T follicular helper cell (primary cell): Measurements from ENCODE around the gene CFAP43.
"Not testable (repeated sequence)": the region's sequence is repeated elsewhere in the genome, so short reads cannot be mapped to it uniquely, and the experiment has no call there.

Source experiments
- DNase-seq: peaks from one replicate; pipeline ENCODE4 v3.0.0-alpha.2; 2020; ENCODE audit warnings: low read depth

CFAP43 gene

GRCh38 chr10:104232613-104233102 lies 494 bp upstream of the CFAP43 start:
- no peak for DNase-seq

DNA sequence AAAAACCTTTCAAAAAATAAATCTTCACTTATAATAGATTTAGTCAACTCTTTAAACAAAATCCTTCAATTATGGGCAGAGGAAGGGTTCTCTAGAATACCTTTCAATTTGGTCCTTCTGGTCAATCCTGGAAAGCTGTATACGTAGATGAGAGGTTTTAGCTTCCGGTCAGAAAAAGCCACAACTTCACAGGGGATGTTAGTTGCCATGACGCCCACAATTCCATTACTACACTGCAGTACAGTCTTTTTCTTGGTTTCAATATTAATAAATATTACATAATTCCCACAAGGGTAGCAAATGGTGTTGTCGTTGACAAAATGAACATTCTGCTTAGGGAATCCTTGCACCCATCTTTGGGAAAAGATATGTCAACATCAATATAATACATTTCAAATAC lies 1.7 kb downstream of the CFAP43 start:
- no peak for DNase-seq

- no peak for DNase-seq
Measured at GRCh38 chr10:104223304-104223703, 8.9 kb downstream of the CFAP43 start.

DNA sequence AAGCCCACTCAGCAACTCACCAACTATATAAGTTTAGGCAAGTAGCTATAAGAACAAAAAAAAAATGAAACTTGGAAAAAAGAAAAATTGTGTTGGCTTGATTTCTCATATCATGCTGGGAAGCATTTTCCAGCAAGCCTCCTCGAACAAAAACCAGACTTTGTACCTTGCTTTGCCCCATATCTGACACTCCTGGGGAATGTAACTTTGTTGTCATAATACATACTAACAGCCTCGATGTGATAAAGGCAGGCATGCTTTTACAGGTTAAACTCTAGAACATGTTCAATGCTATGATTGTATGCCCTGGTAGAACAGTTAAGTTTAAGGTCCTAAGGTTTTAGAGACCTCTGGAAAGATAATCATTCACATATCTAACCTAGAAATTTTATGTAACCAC lies 11.6 kb downstream of the CFAP43 start:
- DNase-seq: no peak

DNA sequence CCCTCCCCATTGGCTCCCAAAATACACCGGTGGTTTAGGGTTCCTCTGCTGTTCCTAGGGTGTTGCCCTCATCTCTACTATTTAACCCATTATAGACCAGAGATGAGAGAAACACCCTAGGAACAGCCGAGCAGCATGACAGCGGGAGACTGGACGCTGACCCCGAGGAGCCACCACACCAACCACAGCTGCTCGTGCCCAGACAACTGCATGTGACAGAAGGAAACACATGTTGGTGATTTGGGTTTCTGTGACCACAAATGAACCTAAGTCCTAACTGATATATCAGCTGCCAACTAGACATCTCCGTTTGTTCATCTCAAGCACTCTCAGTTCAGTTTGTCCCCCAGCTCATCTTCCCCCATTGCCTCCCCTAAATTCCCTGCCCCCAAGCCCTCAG lies 13.4 kb downstream of the CFAP43 start:
- no peak for DNase-seq

- DNase-seq: no peak
Measured at GRCh38 chr10:104216631-104217030, 15.5 kb downstream of the CFAP43 start.

DNA sequence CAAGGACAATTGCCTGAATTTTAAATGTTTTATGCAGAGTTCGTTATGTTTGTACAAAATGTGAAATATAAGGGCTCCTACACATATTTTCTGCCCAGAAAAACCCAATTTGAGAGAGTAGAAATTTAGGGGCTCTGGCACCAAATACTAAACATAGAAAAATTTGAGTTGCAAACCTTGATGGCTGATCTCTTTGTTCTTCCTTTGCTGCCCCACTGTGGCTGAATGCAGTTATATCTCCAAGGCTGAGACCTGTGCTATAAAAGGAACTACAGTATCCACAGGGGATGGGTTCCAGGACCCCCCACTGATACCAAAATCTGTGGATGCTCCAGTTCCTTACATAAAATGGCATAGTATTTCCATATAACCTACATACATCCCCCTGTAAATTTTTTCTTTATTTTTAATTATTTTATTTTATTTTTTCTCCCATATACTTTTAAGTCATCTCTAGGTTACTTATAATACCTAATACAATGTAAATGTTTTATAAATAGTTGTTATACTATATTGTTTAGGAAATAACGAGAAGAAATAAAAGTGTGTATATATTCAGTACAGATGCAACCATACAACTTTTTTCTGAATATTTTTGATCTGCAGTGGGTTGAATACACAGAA lies 22.5 kb downstream of the CFAP43 start:
- peak; percentile 16 for DNase-seq

DNA sequence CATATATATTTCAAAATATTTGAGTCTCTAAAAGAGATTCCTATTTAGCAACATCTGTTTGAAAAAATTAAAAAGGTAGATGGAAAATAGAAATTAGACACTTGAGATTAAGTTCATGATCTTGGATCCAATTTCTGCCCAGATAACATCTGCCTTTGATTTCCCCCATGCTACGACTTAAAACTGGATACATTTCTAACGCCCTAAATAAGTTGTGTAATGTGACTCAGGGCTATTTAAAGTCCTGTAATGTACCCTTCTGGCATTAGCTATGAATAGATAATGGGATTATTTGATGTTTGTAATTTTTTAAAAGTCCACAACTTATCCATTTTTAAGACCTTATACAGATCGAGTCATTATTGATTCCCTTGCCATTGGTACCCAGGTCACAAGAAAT lies 23.4 kb downstream of the CFAP43 start:
- no peak for DNase-seq

DNA sequence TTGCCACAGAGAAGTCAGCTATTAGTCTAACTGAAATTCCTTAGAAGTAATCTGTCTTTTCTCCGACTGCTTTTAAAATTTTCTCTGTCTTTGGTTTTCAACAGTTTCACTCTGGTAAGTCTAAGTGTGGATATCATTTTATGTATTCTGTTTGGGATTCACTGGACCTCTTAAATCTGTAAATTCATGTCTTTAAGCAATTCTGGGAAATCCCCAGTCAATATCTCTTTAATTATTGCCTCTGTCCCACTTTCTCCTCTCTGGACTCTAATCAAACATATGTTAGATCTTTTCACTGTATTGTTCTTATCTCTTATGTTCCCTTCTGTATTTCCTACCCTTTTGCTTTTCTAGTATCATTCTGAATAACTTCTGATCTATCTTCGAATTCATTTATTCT lies 29.9 kb downstream of the CFAP43 start:
- DNase-seq: no peak

DNA sequence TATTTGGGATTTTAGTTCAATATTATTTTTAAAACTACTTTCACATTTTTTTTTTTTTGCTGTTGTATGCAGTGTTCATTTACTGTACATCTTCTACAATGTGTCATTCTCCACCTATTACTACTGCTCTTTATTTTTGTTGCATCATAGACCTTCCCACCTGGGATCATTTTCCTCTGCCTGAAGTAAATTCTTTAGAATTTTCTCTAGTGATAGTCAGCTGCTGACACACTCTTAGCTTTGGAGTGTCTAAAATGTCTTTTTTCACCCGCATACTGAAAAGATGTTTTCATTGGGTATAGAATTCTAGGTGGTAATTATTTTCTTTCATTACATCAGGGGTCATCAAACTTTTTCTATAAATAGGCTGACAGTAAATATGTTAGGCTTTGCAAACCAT lies 30.5 kb downstream of the CFAP43 start:
- DNase-seq: no peak

DNA sequence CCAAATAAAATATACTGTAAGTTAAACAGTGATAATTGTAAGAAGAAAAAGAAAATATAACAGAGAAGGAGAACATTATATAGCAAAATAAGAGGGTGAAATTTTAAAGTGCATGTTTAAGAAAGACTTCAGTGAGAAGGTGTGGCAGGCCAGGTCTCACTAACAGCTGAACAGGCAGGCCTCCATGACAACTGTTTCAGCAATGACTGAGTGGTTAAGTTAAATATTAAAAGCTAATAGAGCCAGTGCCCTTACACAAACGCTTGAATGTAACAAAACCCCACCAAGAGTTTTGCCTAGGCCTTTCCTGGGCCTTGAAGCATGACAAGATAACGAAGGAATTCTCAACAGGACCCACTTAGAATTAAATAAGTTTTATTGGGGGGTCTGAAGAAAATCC lies 32.6 kb downstream of the CFAP43 start:
- DNase-seq: no peak

- DNase-seq: no peak
Measured at GRCh38 chr10:104197364-104197763, 34.8 kb downstream of the CFAP43 start.

DNA sequence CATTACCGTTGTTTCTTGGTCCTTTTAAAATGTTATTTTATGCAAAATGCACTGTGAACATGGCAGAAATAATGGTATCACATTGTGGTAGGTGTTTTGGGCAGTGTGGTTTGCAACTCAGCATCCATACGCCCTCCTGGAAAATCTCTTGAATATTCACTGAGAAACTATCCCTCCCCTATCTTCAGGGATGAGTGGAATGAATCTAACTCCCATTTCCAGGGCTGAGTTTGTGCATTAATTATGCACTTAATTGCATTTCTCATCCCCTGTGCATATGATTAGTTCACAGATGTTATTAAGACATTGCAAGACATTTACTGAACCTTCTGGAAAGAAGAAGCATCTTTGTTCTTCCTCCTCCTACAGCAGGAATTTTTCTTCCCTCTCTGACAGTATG lies 36.5 kb downstream of the CFAP43 start:
- DNase-seq: no peak

GRCh38 chr10:104193787-104194186 lies 38.4 kb downstream of the CFAP43 start:
- DNase-seq: no peak

DNA sequence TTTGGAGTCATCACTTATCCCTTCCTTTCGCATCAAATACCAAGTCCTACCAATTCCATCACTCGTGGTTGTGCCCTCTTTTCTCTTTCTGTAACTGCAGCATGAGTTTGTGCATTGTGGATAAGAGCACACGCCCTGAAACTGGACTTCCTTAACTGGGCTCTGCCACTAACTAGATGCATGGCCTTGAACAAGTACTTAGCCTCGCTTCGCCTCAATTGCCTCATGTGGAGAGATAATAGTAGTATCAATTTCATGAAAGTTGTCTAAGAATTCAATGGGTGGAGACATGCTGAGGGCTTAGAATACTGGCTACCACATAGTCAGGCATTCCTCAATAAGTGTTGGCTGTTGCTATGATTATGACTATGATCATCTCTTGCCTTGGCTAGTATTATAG lies 41.5 kb downstream of the CFAP43 start:
- no peak for DNase-seq

- no peak for DNase-seq
Measured at GRCh38 chr10:104183682-104184081, 48.5 kb downstream of the CFAP43 start.

GRCh38 chr10:104174136-104174535 lies 58.0 kb downstream of the CFAP43 start:
- not testable (repeated sequence) for DNase-seq

GRCh38 chr10:104170610-104171254 lies 61.4 kb downstream of the CFAP43 start:
- DNase-seq: peak; percentile 0

DNA sequence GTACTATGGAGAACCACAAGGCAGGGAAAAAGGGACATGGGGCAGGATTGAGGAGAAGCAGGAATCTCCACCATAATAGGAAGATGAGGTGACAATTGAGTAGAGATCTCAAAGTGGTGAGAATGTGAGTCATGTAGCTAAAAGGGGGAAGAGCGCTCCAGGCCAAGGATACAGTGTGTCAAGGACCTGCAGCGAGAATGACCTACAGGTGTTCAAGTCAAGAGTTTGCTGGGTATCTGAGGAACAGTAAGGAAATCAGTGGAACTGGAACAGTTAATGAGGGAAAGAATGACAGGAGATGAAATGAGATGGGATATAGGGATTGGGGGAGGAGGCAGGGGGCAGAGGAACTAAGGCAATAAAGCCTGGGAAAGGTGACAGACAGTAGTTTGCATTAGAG lies 76.6 kb downstream of the CFAP43 start:
- no peak for DNase-seq

DNA sequence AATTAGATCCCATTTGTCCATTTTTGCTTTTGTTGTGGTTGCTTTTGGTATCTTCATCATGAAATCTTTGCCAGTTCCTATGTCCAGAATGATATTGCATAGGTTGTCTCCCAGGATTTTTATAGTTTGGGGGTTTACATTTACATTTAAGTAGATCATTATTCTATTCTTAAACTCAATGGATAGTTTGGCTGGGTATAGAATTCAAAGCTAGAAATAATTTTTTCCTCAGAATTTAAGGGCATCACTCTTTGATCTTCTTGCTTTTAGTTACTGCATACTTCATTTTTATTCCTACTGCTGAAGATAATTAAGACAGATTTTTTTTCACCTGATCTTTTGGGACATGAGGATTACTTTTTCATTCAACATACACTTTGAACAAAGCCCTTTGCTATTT lies 80.4 kb downstream of the CFAP43 start:
- no peak for DNase-seq

- DNase-seq: no peak
Measured at GRCh38 chr10:104150139-104150538, 82.0 kb downstream of the CFAP43 start.

DNA sequence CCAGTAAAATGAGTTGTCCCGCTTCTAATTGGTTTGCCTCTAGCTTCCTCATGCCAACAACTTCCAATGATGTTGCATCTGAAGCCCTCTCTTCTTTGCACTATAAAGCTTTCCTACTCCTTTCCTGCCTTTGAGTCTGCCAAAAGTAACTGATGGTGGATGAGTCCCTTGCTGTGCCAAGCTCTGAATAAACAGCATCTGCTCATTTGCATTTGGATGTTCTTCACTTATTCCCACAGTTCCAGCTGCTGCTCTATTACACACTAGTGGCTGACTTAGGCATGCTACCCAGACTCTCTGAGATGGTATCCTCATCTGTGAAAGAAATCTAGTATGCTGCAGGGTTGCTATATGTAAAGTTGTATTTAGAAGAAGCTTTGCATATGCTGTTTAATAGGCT lies 85.3 kb downstream of the CFAP43 start:
- no peak for DNase-seq

- no peak for DNase-seq
Measured at GRCh38 chr10:104144931-104145330, 87.2 kb downstream of the CFAP43 start.

GRCh38 chr10:104143829-104144228 lies 88.3 kb downstream of the CFAP43 start:
- DNase-seq: no peak
